Osteoblast (primary cell): Measurements from ENCODE around the gene ZDHHC20. TPM values are rescaled to one million over a fixed set of nuclear protein-coding genes. Genes with fewer than 3 reads are reported as not detected.

Source experiments
- DNase-seq: peaks from one replicate; pipeline ENCODE4 v3.0.0; 2011; ENCODE audit warnings: low spot score, mixed read lengths; ENCODE audit not compliant: insufficient read length; ENCODE audit errors: missing footprints
- H2AFZ ChIP-seq: 2 replicates; pipeline ENCODE4 v1.6.0; 2011; ENCODE audit warnings: mild to moderate bottlenecking, low read length
- H3K27ac ChIP-seq: 2 replicates; pipeline ENCODE4 v1.5.1; 2011; ENCODE audit warnings: mild to moderate bottlenecking, low read depth, low read length, moderate library complexity
- H3K27me3 ChIP-seq: 2 replicates; pipeline ENCODE4 v1.6.0; 2012; ENCODE audit warnings: mild to moderate bottlenecking, control low read depth, inconsistent platforms, low read length, moderate library complexity; ENCODE audit not compliant: insufficient read depth
- H3K36me3 ChIP-seq: 2 replicates; pipeline ENCODE4 v1.5.1; 2011; ENCODE audit warnings: mild to moderate bottlenecking, low read length, control low read depth, moderate library complexity; ENCODE audit not compliant: insufficient read depth
- H3K4me1 ChIP-seq: 2 replicates; pipeline ENCODE4 v1.5.1; 2011; ENCODE audit warnings: mild to moderate bottlenecking, low read length, control low read depth, moderate library complexity; ENCODE audit not compliant: insufficient read depth
- H3K4me2 ChIP-seq: 2 replicates; pipeline ENCODE4 v1.6.0; 2011; ENCODE audit warnings: mild to moderate bottlenecking, low read length; ENCODE audit not compliant: insufficient read depth
- H3K4me3 ChIP-seq: fragments of 200-600 bp; sonication (generic); 3 replicates; pipeline ENCODE4 v1.5.1; 2012; ENCODE audit warnings: mild to moderate bottlenecking, low read length, inconsistent platforms; ENCODE audit not compliant: insufficient read depth
- H3K79me2 ChIP-seq: 2 replicates; pipeline ENCODE4 v1.6.0; 2012; ENCODE audit warnings: mild to moderate bottlenecking, low read length, control low read depth, inconsistent platforms; ENCODE audit not compliant: insufficient read depth
- H3K9me3 ChIP-seq: 2 replicates; pipeline ENCODE4 v1.5.1; 2011; ENCODE audit warnings: low read depth, low read length, control low read depth
- H4K20me1 ChIP-seq: 2 replicates; pipeline ENCODE4 v1.6.0; 2012; ENCODE audit warnings: mild to moderate bottlenecking, low read length, control low read depth; ENCODE audit not compliant: insufficient read depth
- total RNA-seq: library from RNA; depleted of rRNA; stranded (reverse); fragments of >200 nt; gene quantifications from 2 replicates; pipeline ENCODE4 v1.2.3, GENCODE V29; 2012
- TF ChIP-seq, protein P1 (sequence below): IDR thresholded peaks from 2 replicates; pipeline ENCODE4 v1.5.1; 2011; ENCODE audit warnings: mild to moderate bottlenecking, low read depth, low read length, moderate library complexity; ENCODE audit errors: extremely low read depth

ZDHHC20 gene
- total RNA-seq, 1 donor, result 110 TPM

DNA sequence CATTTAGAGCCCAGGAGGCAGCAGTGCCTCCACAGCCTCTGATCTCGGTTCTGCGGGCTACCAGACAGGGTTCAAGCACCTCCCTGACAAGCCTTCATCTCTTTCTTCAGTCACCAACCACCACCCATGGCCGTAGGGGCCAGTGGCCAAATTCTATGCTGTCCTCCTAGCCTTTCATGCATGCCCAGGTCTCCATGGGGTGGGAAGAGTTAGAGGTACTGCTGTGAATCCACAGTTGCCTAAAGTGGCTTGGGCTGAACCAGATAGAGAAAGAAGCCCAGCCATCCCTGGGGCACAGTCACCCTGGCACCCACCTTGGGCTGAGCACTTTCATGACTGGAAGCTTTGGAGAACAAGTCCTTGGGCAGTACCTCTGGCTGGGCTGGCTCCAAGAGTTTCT, 97.4 kb downstream of the ZDHHC20 start:
- H3K4me1 ChIP-seq, result no peaks in the 10 kb centered on the region
- no peak overlapping the region for H3K4me3 ChIP-seq
- H3K27me3 ChIP-seq, result no peaks in the 10 kb centered on the region
- DNase-seq, result no peak
- no peaks in the 10 kb centered on the region for H4K20me1 ChIP-seq
- H3K9me3 ChIP-seq, result no peaks in the 10 kb centered on the region
- no peak overlapping the region for H2AFZ ChIP-seq
- no peaks in the 10 kb centered on the region for H3K36me3 ChIP-seq
- H3K27ac ChIP-seq, result no peak overlapping the region
- no peak overlapping the region for H3K4me2 ChIP-seq
- H3K79me2 ChIP-seq, result no peaks in the 10 kb centered on the region
- TF ChIP-seq, protein P1, sequence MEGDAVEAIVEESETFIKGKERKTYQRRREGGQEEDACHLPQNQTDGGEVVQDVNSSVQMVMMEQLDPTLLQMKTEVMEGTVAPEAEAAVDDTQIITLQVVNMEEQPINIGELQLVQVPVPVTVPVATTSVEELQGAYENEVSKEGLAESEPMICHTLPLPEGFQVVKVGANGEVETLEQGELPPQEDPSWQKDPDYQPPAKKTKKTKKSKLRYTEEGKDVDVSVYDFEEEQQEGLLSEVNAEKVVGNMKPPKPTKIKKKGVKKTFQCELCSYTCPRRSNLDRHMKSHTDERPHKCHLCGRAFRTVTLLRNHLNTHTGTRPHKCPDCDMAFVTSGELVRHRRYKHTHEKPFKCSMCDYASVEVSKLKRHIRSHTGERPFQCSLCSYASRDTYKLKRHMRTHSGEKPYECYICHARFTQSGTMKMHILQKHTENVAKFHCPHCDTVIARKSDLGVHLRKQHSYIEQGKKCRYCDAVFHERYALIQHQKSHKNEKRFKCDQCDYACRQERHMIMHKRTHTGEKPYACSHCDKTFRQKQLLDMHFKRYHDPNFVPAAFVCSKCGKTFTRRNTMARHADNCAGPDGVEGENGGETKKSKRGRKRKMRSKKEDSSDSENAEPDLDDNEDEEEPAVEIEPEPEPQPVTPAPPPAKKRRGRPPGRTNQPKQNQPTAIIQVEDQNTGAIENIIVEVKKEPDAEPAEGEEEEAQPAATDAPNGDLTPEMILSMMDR, result no peak

DNA sequence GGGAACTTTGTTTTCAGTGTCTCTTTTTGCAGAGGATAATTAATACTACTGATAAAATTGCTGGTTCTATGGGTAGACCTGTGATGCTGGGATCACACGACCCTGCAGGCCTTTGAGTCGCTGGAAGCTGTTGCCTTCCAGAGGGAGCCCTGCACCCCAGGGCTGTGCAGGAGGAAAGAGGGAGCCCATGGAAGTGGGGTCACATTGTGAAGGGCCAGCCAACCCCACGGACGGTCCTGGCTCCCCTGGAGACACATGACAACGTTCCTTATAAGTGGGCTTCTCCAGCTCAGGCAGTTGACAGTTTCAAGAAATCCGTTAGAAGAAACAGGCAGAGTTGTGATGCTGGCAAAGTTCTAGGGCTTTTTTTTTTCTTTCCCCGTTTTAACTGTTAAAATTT, 98.0 kb downstream of the ZDHHC20 start:
- Histone ChIP-seq H3K36me3 (no peaks in the 10 kb centered on the region), H3K9me3 (no peaks in the 10 kb centered on the region), H3K4me3 (no peak overlapping the region), H3K79me2 (no peaks in the 10 kb centered on the region), H4K20me1 (no peaks in the 10 kb centered on the region), H3K4me2 (no peak overlapping the region), H3K4me1 (no peaks in the 10 kb centered on the region), H2AFZ (no peak overlapping the region), H3K27ac (no peak overlapping the region), H3K27me3 (no peaks in the 10 kb centered on the region)
- DNase-seq, result no peak
- TF ChIP-seq, protein P1, result no peak

DNA sequence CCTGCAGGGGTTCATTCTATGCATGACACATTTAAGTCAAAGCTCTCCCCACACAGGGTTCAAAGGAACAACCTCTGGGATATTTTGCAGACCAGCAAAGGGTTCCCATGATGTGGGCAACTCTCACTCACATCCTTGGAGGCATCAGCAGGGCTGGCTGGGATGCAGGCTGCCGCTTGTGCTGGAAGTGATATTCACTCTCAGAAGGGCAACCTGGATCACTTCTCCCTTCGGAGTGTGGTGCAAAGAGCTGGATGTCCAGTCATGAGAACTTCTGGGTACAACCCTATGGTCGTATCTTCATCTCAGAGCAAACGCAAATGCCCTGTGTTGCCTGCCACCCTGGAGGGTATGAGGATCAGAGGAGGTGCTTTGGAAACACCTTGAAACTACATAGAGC, 98.6 kb downstream of the ZDHHC20 start:
- Histone ChIP-seq H3K9me3 (no peaks in the 10 kb centered on the region), H4K20me1 (no peaks in the 10 kb centered on the region), H3K4me3 (no peak overlapping the region), H3K79me2 (no peaks in the 10 kb centered on the region), H2AFZ (no peak overlapping the region), H3K27me3 (no peaks in the 10 kb centered on the region), H3K4me2 (no peak overlapping the region), H3K36me3 (no peaks in the 10 kb centered on the region), H3K27ac (no peak overlapping the region), H3K4me1 (no peaks in the 10 kb centered on the region)
- no peak for DNase-seq
- TF ChIP-seq, protein P1, result no peak

DNA sequence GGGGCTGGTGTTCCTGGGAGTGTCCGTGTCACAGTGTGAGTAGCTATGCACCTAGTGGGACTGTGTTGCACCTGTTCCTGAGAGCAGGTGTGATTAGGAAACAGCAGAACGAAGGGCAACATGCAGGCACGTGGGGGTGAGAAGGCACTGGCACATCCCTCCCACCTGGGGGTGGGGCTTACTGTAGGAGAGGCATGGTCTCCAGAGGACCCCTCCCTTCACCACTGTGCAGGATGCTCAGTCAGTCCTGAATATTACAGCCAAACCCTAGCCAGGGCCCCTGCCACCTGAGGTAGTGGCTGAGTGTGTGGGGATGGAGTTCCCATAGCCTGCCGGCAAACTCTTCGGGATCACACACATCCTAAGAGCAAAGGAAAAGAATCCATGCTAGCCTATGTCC, 99.2 kb downstream of the ZDHHC20 start:
- Histone ChIP-seq H3K36me3 (no peaks in the 10 kb centered on the region), H3K27me3 (no peaks in the 10 kb centered on the region), H4K20me1 (no peaks in the 10 kb centered on the region), H2AFZ (no peak overlapping the region), H3K4me3 (no peak overlapping the region), H3K9me3 (no peaks in the 10 kb centered on the region), H3K27ac (no peak overlapping the region), H3K79me2 (no peaks in the 10 kb centered on the region), H3K4me2 (no peak overlapping the region), H3K4me1 (no peaks in the 10 kb centered on the region)
- TF ChIP-seq, protein P1, result no peak
- DNase-seq, result no peak
